ENCODE measurements around the gene CBLN4.

Gene CBLN4

DNA sequence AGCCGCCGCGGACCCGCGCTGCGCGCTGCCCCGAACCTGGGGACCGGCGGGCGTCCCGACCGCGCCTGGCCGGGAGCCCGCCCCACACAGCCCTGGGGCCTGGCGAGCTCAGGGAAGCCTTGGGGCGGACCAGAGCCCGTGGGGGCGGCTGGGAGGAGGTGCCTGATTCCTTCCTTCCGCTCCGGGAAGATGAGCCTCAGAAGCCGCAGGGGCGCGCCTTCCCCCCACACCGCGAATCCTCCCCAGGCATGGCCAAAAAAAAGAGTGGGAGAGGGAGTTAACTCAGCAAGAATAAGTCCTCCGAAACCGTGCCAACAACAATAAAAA lies at the start of gene CBLN4:
CBLN4 (minus strand) TSS at position 131 of the 327 bp plus-strand sequence. CDS start 1,348 bp downstream, outside the sequence.
- no peak within 1 kb of the TSS for H3K4me3 ChIP-seq (ENCODE audit: low read depth, low read length)
- TF ChIP-seq, protein P1, sequence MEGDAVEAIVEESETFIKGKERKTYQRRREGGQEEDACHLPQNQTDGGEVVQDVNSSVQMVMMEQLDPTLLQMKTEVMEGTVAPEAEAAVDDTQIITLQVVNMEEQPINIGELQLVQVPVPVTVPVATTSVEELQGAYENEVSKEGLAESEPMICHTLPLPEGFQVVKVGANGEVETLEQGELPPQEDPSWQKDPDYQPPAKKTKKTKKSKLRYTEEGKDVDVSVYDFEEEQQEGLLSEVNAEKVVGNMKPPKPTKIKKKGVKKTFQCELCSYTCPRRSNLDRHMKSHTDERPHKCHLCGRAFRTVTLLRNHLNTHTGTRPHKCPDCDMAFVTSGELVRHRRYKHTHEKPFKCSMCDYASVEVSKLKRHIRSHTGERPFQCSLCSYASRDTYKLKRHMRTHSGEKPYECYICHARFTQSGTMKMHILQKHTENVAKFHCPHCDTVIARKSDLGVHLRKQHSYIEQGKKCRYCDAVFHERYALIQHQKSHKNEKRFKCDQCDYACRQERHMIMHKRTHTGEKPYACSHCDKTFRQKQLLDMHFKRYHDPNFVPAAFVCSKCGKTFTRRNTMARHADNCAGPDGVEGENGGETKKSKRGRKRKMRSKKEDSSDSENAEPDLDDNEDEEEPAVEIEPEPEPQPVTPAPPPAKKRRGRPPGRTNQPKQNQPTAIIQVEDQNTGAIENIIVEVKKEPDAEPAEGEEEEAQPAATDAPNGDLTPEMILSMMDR (IDR thresholded peaks at IDR 0.05; ENCODE audit: borderline replicate concordance, insufficient read depth, low read depth, low read length) = no peak

DNA sequence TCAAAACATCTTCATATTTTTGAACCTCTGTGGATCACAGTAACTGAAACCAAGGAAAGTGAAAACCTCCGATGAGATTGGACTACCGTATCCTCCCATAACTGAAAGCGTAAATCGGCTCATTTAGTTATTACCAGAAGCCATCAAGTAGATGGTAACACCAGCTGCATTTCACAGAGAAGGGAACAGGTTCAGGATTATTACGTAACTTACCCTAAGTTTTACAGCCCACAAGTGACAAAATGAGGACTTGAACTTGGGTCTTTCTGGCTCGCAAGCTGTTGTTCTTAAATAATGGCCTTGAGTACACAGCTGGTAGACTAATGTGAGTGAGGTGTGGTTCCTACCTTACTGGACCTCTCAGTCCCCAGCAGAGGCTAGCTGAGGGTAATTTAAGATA lies 37.9 kb upstream of the CBLN4 start:
- no peak overlapping the region for H3K4me3 ChIP-seq (ENCODE audit: low read depth, low read length)
- TF ChIP-seq, protein P1 (IDR thresholded peaks at IDR 0.05; ENCODE audit: borderline replicate concordance, insufficient read depth, low read depth, low read length) = no peak

DNA sequence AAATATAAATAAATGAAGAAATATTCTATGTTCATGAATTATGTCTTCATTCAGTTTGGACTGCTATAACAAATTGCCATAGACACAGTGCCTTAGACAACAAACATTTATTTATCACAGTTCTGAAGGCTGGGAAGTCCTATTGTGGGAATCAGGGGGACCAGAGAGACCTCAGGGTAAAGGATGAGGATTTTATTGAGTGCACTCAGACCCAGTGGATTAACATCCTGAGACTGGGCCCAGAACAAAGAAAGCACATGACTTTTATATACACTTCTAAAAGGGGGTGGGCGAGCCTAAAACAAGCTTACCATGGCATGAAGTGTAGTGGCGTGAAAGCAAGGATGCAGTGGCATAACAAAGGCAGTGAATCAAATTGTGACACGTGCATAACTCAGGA lies 26.9 kb upstream of the CBLN4 start:
- TF ChIP-seq, protein P1 (IDR thresholded peaks at IDR 0.05; ENCODE audit: borderline replicate concordance, insufficient read depth, low read depth, low read length) = no peak
- H3K4me3 ChIP-seq (ENCODE audit: low read depth, low read length) = no peak overlapping the region

DNA sequence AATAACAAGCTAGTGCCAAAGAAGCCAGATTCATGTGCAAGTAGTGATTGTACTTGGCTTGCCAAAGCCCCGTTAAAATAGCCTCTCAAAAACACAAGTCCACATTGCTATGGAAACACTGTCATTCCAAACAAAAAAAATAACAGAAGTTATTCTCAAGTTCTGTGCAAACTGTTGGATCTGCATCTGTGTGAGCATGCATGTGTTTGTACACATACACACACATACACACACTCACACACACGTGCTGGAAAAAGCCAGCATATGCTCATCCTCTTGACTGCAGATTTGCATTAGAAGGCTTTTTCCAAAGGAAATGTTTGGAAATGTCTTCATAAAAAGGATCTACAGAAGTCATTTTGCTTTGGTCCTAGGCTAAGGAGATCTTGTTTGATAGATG lies 13.4 kb upstream of the CBLN4 start:
- H3K4me3 ChIP-seq (ENCODE audit: low read depth, low read length) = no peak overlapping the region
- TF ChIP-seq, protein P1 (IDR thresholded peaks at IDR 0.05; ENCODE audit: borderline replicate concordance, insufficient read depth, low read depth, low read length) = no peak

DNA sequence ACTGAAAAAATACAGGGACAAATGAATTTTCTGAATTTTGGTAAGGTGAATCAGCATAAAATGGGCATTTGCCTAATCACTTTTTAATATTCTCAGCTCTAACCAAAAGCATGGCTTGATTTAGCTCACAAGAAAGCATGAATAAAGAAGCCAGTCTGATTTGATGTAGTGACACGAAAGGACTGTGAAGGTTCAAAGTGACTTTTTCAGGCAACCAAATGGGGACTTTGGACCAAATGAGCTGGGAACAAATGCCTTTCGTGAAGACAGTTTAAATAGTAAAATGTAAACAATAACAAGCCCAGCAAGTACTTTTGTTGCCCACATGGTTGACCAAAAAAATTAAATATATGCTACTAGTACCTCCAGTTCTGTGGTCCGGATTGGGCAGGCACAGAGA lies 12.9 kb upstream of the CBLN4 start:
- no peak overlapping the region for H3K4me3 ChIP-seq (ENCODE audit: low read depth, low read length)
- TF ChIP-seq, protein P1 (IDR thresholded peaks at IDR 0.05; ENCODE audit: borderline replicate concordance, insufficient read depth, low read depth, low read length) = no peak

DNA sequence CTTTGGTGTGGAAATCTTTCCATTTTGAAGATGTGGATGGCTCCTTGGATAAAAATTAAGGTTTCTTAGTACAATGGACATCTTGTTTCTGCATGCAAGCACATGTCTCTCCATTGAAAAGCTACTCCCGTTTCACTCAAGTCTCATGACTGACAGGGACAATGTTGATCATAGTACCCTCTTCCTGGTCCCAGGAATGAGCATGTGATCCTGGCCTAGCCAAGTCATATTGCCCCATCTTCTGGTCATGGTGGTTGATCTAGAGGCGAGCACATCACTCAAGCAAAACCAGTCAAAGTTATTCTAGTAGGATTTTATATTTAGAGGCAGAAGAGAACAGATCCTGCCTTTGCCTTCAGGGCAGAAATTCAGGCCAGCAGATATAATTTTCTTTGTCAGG lies 12.2 kb upstream of the CBLN4 start:
- no peak overlapping the region for H3K4me3 ChIP-seq (ENCODE audit: low read depth, low read length)
- TF ChIP-seq, protein P1 (IDR thresholded peaks at IDR 0.05; ENCODE audit: borderline replicate concordance, insufficient read depth, low read depth, low read length) = no peak

DNA sequence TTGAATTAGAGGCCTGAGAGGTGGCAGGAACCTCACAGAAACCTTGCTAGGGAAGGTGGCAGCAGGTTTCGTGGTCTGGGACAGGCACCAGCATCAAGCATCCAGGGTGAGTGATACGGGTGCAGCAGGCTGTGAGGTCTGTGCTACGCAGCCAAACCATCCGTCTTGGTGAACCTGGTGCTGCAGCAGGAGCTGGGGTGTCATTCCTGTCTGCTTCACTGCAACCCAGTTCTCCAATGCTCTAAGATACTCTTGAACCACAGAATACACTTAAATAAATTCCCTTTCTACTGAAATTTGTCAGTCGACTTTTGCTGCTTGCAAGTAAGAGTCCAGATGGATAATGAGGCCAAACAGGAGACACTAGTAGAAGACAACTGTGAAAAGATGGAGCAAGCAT lies 9.7 kb upstream of the CBLN4 start:
- TF ChIP-seq, protein P1 (IDR thresholded peaks at IDR 0.05; ENCODE audit: borderline replicate concordance, insufficient read depth, low read depth, low read length) = no peak
- no peak overlapping the region for H3K4me3 ChIP-seq (ENCODE audit: low read depth, low read length)

Measured in GM12875 (cell line).